HepG2 (cell line): Measurements from ENCODE around the gene BRAT1. TPM values are rescaled to one million over a fixed set of nuclear protein-coding genes. Genes with fewer than 3 reads are reported as not detected.

ENCODE experiments used
- BCL3 ChIP-seq: sonication (generic); formaldehyde crosslinking; IDR thresholded peaks from 2 replicates; pipeline ENCODE4 v1.5.1; 2020; ENCODE audit warnings: mild to moderate bottlenecking, missing genetic modification reagents, moderate library complexity
- GABPA ChIP-seq, 2 experiments: IDR thresholded peaks; 2 replicates each; pipeline ENCODE4 v1.6.1; 2011 to 2016; ENCODE audit warnings: low read depth in 2 of 2, low read length in 1 of 2, missing biosample characterization in 1 of 2, missing genetic modification characterization in 1 of 2
- KDM1A ChIP-seq: IDR thresholded peaks from 2 replicates; pipeline ENCODE4 v1.6.1; 2016; ENCODE audit warnings: missing compliant biosample characterization
- KDM5A ChIP-seq: fragments of 200-600 bp; sonication (generic); IDR thresholded peaks from 2 replicates; pipeline ENCODE4 v1.7.0; 2018; ENCODE audit warnings: antibody characterized with exemption, mild to moderate bottlenecking, low read length, borderline replicate concordance
- MEIS1 ChIP-seq: sonication (generic); formaldehyde crosslinking; IDR thresholded peaks from 2 replicates; pipeline ENCODE4 v1.9.0; 2021; ENCODE audit warnings: mild to moderate bottlenecking, missing genetic modification reagents, moderate library complexity, borderline replicate concordance
- MXD3 ChIP-seq: IDR thresholded peaks from 2 replicates; pipeline ENCODE4 v1.6.1; 2016; ENCODE audit warnings: mild to moderate bottlenecking, missing biosample characterization, missing genetic modification reagents
- MXI1 ChIP-seq: IDR thresholded peaks from 3 replicates; pipeline ENCODE4 v1.6.1; 2012; ENCODE audit warnings: low read depth, low read length, inconsistent platforms, borderline replicate concordance
- NFKBIZ ChIP-seq: IDR thresholded peaks from 2 replicates; pipeline ENCODE4 v1.6.1; 2018; ENCODE audit warnings: missing genetic modification reagents, missing compliant biosample characterization
- PAWR ChIP-seq: sonication (generic); formaldehyde crosslinking; IDR thresholded peaks from 2 replicates; pipeline ENCODE4 v1.4.0; 2020; ENCODE audit warnings: missing genetic modification reagents, mild to moderate bottlenecking, borderline replicate concordance
- SPEN ChIP-seq: sonication (generic); formaldehyde crosslinking; IDR thresholded peaks from 2 replicates; pipeline ENCODE4 v1.5.1; 2020; ENCODE audit warnings: low read depth, mild to moderate bottlenecking, missing genetic modification reagents
- THAP7 ChIP-seq: sonication (generic); formaldehyde crosslinking; IDR thresholded peaks from 2 replicates; pipeline ENCODE4 v1.8.1; 2023; ENCODE audit warnings: mild to moderate bottlenecking, missing genetic modification reagents
- TOPORS ChIP-seq: sonication (generic); formaldehyde crosslinking; IDR thresholded peaks from 2 replicates; pipeline ENCODE4 v1.8.0; 2023; ENCODE audit warnings: mild to moderate bottlenecking, missing genetic modification reagents
- ZNF138 ChIP-seq: sonication (generic); formaldehyde crosslinking; IDR thresholded peaks from 2 replicates; pipeline ENCODE4 v1.5.0; 2020; ENCODE audit warnings: mild to moderate bottlenecking, low read depth, missing genetic modification reagents
- ZNF224 ChIP-seq: sonication (generic); formaldehyde crosslinking; IDR thresholded peaks from 2 replicates; pipeline ENCODE4 v1.5.0; 2020; ENCODE audit warnings: mild to moderate bottlenecking, missing genetic modification reagents
- ZNF292 ChIP-seq: sonication (generic); formaldehyde crosslinking; IDR thresholded peaks from 2 replicates; pipeline ENCODE4 v1.8.1; 2022; ENCODE audit warnings: mild to moderate bottlenecking, low read depth, missing genetic modification reagents, borderline replicate concordance
- ZNF317 ChIP-seq: sonication (generic); formaldehyde crosslinking; IDR thresholded peaks from 2 replicates; pipeline ENCODE4 v1.5.0; 2020; ENCODE audit warnings: mild to moderate bottlenecking, missing genetic modification reagents
- ZNF414 ChIP-seq: sonication (generic); formaldehyde crosslinking; IDR thresholded peaks from 2 replicates; pipeline ENCODE4 v1.5.0; 2020; ENCODE audit warnings: missing genetic modification reagents
- ZNF891 ChIP-seq: sonication (generic); formaldehyde crosslinking; IDR thresholded peaks from 2 replicates; pipeline ENCODE4 v1.5.0; 2020; ENCODE audit warnings: mild to moderate bottlenecking, missing genetic modification reagents
- polyA plus RNA-seq, 8 experiments: library from polyadenylated mRNA; depleted of rRNA in 3 of 8; stranded (reverse) in 7 of 8; unstranded in 1 of 8; fragments of >200 nt; fragmentation: Illumina TruSeq in 4 of 8; extraction: Trizol in 4 of 8; gene quantifications; 2 replicates each; pipeline versions ENCODE4 v1.2.1 to v1.2.3, GENCODE V29; 2011 to 2016; ENCODE audit warnings: low read depth in 4 of 8, missing spikeins in 1 of 8, mixed read lengths in 1 of 8; ENCODE audit not compliant: insufficient read depth in 1 of 8
- total RNA-seq, 5 experiments: library from RNA; depleted of rRNA; stranded (reverse); fragments of >200 nt; fragmentation: Illumina TruSeq; extraction: Trizol; gene quantifications; 2 replicates each; pipeline ENCODE4 v1.2.3, GENCODE V29; 2016; ENCODE audit warnings: low read depth in 1 of 5
- TF ChIP-seq, protein P1 (sequence below): sonication (generic); formaldehyde crosslinking; IDR thresholded peaks from 2 replicates; pipeline ENCODE4 v1.4.0; 2020; ENCODE audit warnings: mild to moderate bottlenecking, missing genetic modification reagents
- TF ChIP-seq, protein P2 (sequence below): sonication (generic); formaldehyde crosslinking; IDR thresholded peaks from 2 replicates; pipeline ENCODE4 v1.5.1; 2020; ENCODE audit warnings: missing genetic modification reagents, mild to moderate bottlenecking, borderline replicate concordance

The BRAT1 gene
- total and polyA plus RNA-seq, 2 of the 13 experiments (the other 11 are each of a cell fraction or from before 2014, with no cell fraction given), result 10.2 to 20.3 TPM

GRCh38 chr7:2555121-2556052 lies at the start of gene BRAT1 (continued):
- TF ChIP-seq THAP7 (no peak), NFKBIZ (CRISPR knock-in tag) (no peak), MXI1 (peak; percentile 63; the same call in 1 of the 3 replicates), ZNF224 (CRISPR knock-in tag) (0 out of 2 replicates have a peak, but pooled peaks have one; percentile 46), ZNF138 (CRISPR knock-in tag) (no peak), KDM1A (no peak), PAWR (CRISPR knock-in tag) (0 out of 2 replicates have a peak, but pooled peaks have one; percentile 67), SPEN (CRISPR knock-in tag) (peak; percentile 61; the same call in 1 of the 2 replicates), BCL3 (no peak), ZNF414 (peak; percentile 58; the same call in 1 of the 2 replicates), KDM5A (peak; percentile 36; the same call in 1 of the 2 replicates), MEIS1 (peak; percentile 63; the same call in 1 of the 2 replicates), ZNF317 (CRISPR knock-in tag) (0 out of 2 replicates have a peak, but pooled peaks have one; percentile 35), TOPORS (CRISPR knock-in tag) (no peak), GABPA (IDR thresholded peaks at IDR 0.05; ENCODE audit: low read depth, low read length) (no peak), GABPA (CRISPR knock-in tag; IDR thresholded peaks at IDR 0.05; ENCODE audit: low read depth) (peak; percentile 75), MXD3 (CRISPR knock-in tag) (0 out of 2 replicates have a peak, but pooled peaks have one; percentile 65), ZNF891 (CRISPR knock-in tag) (peak; percentile 65; the same call in 1 of the 2 replicates), ZNF292 (peak; percentile 21; the same call in 1 of the 2 replicates)
- TF ChIP-seq, protein P1, sequence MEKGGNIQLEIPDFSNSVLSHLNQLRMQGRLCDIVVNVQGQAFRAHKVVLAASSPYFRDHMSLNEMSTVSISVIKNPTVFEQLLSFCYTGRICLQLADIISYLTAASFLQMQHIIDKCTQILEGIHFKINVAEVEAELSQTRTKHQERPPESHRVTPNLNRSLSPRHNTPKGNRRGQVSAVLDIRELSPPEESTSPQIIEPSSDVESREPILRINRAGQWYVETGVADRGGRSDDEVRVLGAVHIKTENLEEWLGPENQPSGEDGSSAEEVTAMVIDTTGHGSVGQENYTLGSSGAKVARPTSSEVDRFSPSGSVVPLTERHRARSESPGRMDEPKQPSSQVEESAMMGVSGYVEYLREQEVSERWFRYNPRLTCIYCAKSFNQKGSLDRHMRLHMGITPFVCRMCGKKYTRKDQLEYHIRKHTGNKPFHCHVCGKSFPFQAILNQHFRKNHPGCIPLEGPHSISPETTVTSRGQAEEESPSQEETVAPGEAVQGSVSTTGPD (CRISPR knock-in tag), result no peak
- TF ChIP-seq, protein P2, sequence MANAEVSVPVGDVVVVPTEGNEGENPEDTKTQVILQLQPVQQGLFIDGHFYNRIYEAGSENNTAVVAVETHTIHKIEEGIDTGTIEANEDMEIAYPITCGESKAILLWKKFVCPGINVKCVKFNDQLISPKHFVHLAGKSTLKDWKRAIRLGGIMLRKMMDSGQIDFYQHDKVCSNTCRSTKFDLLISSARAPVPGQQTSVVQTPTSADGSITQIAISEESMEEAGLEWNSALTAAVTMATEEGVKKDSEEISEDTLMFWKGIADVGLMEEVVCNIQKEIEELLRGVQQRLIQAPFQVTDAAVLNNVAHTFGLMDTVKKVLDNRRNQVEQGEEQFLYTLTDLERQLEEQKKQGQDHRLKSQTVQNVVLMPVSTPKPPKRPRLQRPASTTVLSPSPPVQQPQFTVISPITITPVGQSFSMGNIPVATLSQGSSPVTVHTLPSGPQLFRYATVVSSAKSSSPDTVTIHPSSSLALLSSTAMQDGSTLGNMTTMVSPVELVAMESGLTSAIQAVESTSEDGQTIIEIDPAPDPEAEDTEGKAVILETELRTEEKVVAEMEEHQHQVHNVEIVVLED (CRISPR knock-in tag), result peak; percentile 56; the same call in 1 of the 2 replicates
